Thoracic aorta endothelial cell (primary cell): ENCODE data around the gene HERC4. TPM values are rescaled to one million over a fixed set of nuclear protein-coding genes. Genes with fewer than 3 reads are reported as not detected.

Experiments used
- small RNA-seq: library from RNA; depleted of rRNA; stranded (forward); fragments of <200 nt; gene quantifications from one replicate; pipeline ENCODE3, GENCODE V24; 2012
- total RNA-seq: library from RNA; depleted of rRNA; stranded (reverse); fragments of >200 nt; gene quantifications from 2 replicates; pipeline ENCODE4 v1.2.3, GENCODE V29; 2012

HERC4 gene
- total RNA-seq, result 105 TPM in 2 replicates

GRCh38 chr10:68074775-68075549 lies at the start of gene HERC4:
TSS of gene HERC4 (minus strand) at chr10:68075283. CDS start at chr10:68073108, 2,175 bp downstream.

GRCh38 chr10:68109331-68109730 lies 34.2 kb upstream of the HERC4 start, which contains the start of gene MYPN:
TSS of gene MYPN (plus strand) at chr10:68109488. CDS start at chr10:68121439, 11,951 bp downstream.

GRCh38 chr10:67884313-67884841 lies 190.7 kb downstream of the HERC4 start, which contains the start of gene SIRT1:
TSS of gene SIRT1 (plus strand) at chr10:67884656. CDS start at chr10:67884722, 66 bp downstream.

Small RNAs within 50 kb of the gene (small RNA-seq; reads per million reads assigned to genes)
- gene RN7SL220P, result not detected

Other genes with a start within 250 kb of the HERC4 start
- gene DNAJC12, start 237.1 kb downstream of the HERC4 start, total RNA-seq, result 0.14 and 0.53 TPM in 2 replicates
- gene SIRT1, start 190.6 kb downstream of the HERC4 start, total RNA-seq, result 18.3 and 19.0 TPM in 2 replicates
- under 0.01 and 0.13 TPM in 2 replicates for gene MYPN, start 34.2 kb upstream of the HERC4 start, total RNA-seq
- not detected in 2 replicates for gene ATOH7, start 156.8 kb upstream of the HERC4 start, total RNA-seq